HG03060 (cell line): ENCODE measurements around the gene JPH3.

Experiments
- ATAC-seq: cut with Tn5 transposase; IDR thresholded peaks from one replicate; pipeline ENCODE4 v1.9.1; 2021; ENCODE audit warnings: low read depth, moderate number of reproducible peaks; ENCODE audit not compliant: unreplicated experiment

Gene JPH3

DNA sequence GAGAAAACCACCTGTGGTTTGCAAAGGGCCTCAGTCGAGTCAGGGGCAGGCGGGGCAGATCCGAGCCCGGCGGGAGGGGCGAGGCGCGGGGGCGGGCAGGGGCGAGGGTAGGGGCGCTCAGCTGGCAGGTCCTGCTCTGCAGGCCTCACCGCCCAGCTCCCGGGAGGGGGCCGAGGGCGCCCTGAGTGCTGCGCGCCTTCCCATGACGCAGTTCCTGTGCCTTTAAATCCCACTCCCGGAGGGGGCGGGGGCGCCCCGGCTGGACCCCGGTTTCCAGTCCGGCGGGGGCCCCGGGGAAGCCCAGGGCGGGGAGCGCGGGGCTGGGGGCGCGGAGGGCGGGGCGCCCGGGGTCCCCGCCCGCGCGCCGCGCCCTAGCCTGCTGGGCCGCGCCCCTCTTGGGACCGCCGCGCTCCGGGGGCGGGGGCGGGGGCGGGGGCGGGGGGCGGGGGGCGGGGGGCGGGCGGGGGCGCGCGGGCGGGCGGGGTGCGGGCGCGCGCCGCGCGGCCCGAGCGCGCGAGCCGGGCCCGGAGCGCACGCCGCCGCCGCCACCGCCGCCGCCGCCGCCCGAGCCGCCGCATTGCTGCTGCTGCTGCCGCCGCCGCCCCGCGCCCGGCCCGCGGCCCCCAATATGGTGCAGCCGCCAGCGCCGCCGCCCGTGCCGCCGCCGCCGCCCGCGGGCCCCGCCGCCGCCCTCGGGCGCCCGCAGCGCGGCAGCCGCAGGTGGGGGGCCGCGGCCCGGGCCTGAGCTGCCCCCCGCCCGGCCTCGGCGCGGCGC is at the start of gene JPH3:
JPH3 (plus strand) TSS at position 508 of the 775 bp plus-strand sequence. CDS start 639 bp downstream, outside the sequence.
- no peak for ATAC-seq

DNA sequence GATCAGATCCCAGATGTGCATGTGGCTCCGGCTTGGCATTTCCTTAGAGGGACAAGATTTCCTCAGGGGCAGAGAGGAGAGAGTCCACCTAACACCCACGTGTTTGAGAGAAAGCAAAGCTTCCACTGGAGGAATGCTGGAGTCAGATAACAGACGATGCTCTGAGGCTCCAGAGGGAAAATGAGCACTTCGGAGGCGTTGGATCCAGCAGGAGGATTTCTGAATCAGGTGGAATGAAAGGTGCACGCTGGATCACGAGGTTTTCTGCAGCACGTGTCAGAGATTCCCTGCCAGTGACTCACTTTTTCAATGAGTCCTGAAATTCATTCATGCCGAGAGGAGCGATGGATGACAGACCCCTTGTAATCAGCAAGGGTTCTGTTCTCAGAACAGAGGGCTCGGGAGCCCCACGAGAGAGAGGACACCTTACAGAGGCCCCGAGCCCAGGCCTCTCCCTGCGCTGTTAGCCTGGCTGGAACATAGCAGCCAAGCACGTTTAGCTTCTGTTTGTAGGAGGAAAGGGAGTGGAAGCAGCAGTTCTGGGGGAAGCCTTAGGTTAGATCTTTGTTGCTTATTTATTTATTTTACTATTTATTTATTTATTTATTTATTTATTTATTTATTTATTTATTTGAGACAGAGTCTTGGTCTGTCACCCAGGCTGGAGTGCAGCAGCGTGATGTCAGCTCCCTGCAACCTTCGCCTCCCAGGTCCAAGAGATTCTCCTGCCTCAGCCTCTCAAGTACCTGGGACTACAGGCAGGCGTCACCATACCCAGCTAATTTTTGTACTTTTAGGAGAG is 49.3 kb upstream of the JPH3 start:
- ATAC-seq = no peak

GRCh38 chr16:87554754-87555427 is 47.4 kb upstream of the JPH3 start:
- no peak for ATAC-seq

- ATAC-seq = no peak
These were observed 46.7 kb upstream of the JPH3 start for GRCh38 chr16:87555647-87556046.

DNA sequence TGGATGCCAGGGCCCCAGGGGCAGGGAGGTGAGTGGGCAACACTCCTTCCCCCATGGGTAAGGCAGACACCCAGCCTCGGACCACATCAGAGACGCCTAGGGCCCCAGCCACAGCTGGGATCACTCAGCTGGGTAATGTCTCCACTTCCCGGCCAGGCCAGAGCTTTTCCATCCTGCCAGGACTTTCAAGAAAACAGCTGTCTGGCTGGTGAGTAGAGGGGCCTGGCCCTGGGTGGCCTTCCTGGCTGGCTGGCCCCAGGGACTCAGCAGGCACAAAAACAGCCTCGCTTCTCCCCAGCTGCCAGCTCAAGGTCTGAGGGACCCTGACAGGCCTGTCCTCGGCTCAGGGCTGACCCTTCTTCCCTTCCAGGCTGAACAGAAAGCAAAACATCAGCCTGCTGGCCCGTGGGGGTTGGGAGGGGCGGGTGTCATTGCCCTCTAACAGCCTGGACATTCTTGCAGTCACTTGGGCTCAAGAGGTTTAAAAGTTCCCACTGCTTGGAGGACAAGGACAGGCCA is 45.3 kb upstream of the JPH3 start:
- no peak for ATAC-seq

DNA sequence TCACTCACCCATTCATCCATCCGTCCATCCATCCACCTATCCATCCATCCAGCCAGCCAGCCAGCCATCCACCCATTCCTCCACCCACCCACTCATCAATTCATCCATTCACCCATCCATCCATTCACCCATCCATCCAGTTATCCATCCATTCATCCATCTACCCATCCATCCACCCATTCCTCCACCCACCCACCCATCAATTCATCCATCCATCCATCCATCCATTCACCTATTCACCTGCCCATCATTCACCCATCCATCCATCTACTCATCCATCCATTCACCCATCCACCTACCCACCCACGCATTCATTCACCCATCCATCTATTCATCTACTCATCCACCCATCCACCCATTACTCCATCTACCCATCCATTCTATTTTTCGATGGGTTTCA is 43.6 kb upstream of the JPH3 start:
- no peak for ATAC-seq

DNA sequence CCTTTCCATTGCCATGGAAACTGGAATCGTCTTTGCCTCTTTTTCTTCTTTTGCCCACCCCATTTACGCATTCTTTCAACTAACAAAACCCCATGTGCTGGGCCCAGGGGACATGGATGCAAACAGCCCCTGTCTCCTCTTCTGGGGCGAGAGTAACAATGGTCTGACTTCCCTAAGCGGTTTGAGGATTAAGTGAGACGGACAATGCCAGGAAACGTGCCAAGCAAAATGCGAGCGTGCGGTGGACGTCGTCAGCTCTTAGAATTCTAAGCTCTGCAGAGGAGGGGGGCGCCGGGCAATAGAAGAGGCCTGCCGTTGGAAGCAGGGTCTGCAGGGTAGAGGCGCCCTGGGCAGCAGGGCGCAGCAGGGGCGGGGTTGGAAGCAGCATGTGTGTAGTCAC is 42.4 kb upstream of the JPH3 start:
- ATAC-seq = no peak

GRCh38 chr16:87560428-87561199 is 41.7 kb upstream of the JPH3 start:
- no peak for ATAC-seq

DNA sequence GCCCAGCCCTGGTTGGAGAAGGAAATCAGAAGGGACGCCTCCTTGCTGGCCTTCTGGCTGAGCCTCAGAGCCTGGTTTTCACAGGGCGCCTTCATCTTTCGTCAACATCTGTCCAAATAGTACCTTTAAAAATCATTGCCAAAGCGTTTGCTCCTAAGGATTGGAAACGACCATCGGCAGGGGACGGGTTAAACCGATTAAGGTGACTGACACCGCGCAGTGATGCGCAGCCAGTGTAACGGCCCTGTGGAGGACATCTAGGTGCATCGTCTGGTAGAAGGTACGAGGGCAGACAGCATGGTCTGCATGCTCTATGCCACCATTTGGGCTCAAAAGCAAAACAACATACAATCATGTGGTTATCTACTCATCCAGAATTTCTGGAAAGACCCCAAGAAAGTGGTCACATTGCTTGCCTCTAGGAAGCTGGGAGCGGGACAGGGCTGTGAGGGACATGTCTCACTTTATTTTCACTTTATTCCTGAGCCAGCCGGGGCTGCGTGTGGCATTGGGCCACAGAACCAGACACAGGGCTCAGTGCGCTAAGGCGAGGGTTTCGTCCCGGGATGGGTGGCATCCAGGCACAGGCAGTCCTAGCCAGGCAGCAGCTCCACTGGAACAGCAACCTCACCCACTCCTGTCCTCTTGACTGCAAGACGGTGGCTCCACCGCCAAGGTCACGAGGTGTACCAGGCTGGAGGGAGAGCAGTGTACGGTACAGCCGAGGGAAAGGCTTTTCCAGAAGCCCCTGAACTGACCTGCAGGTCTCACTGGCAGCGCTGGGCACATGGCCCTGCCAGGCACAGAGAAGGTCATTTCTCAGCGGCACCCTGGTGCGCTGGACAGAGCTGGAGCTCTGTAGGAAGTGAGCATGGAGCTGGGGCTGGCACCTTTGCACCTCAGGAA is 40.9 kb upstream of the JPH3 start:
- no peak for ATAC-seq

GRCh38 chr16:87562201-87562600 is 40.1 kb upstream of the JPH3 start:
- ATAC-seq = no peak

DNA sequence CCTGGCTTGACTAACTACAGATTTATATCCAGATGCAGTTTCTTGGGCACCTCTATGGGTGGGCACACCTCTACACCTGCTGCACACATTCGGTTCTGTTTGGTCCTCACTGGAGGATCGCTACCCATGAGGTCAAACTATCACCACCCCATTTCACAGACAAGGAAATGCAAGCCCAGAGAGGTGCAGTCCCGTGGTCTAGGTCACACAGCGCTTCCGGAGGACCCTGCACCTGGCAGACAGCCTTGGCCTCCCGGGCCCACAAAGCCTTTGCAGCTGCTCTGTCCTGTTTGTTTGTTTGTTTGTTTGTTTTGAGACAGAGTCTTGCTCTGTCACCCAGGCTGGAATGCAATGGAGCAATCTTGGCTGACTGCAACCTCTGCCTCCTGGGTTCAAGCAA is 39.3 kb upstream of the JPH3 start:
- ATAC-seq = no peak

GRCh38 chr16:87563714-87564523 is 38.4 kb upstream of the JPH3 start:
- ATAC-seq = no peak

DNA sequence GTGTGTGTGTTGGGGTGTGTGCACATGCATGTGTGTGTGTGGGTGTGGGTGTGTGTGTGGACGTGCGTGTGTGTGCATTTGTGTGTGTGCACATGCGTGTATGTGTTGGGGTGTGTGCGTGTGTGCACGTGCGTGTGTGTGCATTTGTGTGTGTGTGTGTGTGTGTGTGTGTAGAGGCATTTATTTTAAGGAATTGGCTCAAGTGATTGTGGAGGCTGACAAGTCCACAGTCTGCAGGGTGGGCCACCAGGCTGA is 37.9 kb upstream of the JPH3 start:
- ATAC-seq = no peak

DNA sequence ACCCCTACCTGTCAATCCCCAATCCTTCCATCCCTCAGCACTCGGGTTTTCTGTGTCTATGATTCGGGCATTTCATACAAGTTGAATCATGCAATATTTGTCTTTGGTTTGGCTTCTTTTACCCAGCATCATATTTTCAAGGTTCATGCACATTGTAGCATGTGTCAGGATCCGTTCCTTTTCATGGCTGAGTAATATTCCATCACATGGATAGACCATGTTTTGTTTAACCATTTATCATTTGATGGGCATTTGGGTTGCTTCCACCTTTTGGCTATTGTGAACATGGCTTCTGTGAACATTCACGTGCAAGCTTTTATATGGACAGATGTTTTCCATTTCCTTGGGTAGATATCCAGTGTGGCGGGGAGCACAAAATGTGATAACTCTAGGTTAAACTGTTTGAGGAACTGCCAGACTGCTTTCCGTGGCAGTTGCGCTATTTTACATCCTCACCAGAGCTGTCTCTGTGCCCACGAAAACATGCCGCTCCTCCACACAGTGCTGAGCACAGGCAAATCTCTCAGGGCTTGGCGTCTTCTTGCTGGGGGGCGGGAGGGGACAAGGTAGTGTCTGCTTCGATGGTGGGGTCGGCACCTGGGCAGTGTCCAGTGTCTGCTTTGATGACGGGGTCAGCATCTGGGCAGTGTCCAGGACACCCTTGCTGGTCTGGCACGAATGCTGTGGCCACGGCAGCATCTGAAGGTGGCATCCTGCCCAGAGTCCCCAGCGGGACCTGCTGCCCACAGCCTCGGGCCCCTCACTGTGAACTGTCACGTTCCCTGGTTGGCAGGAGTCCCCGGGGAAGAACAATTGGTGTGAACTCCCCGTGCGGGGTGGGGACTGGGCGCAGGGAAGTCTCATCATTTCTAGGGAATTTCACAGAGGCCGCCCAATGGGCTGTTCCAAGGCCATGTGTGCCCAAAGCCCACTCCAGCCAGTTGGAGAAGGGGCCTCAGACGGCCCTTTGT is 32.4 kb upstream of the JPH3 start:
- no peak for ATAC-seq

DNA sequence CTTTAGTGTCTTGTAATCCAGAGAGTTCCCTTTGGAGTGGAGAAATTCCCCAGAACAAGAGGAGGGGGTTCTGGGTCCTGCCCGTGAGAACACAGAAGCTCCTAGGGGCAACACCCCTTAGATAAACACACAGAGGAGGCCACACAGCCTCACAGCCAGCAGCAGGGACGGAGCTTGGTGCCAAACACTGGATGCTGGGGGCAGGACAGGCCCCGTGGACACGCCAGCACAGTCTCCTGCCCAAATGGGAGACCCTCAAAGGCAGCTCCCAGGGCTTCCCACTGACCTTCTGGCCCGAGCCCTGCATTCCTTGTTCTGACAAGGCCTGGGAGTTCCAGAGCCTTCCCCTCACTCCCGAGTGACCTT is 31.8 kb upstream of the JPH3 start:
- ATAC-seq = no peak

GRCh38 chr16:87570938-87571867 is 31.1 kb upstream of the JPH3 start:
- no peak for ATAC-seq

- ATAC-seq = no peak
These were observed 30.5 kb upstream of the JPH3 start for GRCh38 chr16:87571868-87572244.
